Measurements from ENCODE around the gene LRRC75B.

LRRC75B gene

DNA sequence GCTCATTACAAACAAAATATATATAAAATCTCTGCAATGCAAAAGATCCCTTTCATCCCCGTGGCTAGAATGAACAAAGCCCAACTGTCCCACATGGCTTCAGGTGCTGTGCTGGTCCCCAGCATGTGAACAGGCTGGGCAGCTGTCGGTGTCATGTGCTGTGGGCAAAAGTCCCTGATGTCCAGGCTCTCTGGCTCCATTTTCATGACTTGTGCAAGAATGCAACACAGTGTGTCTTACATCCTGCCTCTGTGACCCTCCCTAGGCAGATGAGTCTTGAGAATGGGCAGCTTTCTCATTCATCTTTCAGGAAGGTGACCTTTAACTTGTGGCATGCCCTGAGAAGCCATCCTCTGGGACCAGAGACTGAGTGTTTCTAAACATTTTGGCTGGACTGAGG, 52.4 kb downstream of the LRRC75B start:
- no peaks in the 10 kb centered on the region for H3K9me3 ChIP-seq (ENCODE audit: control insufficient read depth, insufficient read depth, low read depth, low read length)
- no peak for TF ChIP-seq ZSCAN18 (tag by site-specific recombination; IDR thresholded peaks at IDR 0.05)
- H3K27ac ChIP-seq (ENCODE audit: extremely low read depth, low read depth, low read length): no peak overlapping the region
- peaks cover 24 to 59% of the 10 kb centered on the region in 2 experiments for H3K36me3 ChIP-seq (ENCODE audit: control insufficient read depth in 2 of 2, insufficient read depth in 1 of 2, low read length in 2 of 2)
- POLR2A ChIA-PET: interaction anchor here (2.5 kb wide), 1 partner anchor 15 kb away, joined by 10 read pairs; the partner anchor contains the start of gene GUCD1
- CTCF ChIA-PET: interaction anchor here (0.7 to 1.2 kb wide), 3 partner anchors 18 to 138 kb away, joined by 3 to 5 read pairs (median 4); no protein-coding TSS in a partner anchor
- no peaks in the 10 kb centered on the region for H3K4me1 ChIP-seq (ENCODE audit: control insufficient read depth, insufficient read depth, low read length)
- no peak overlapping the region for H3K4me3 ChIP-seq (ENCODE audit: low read depth, low read length)

DNA sequence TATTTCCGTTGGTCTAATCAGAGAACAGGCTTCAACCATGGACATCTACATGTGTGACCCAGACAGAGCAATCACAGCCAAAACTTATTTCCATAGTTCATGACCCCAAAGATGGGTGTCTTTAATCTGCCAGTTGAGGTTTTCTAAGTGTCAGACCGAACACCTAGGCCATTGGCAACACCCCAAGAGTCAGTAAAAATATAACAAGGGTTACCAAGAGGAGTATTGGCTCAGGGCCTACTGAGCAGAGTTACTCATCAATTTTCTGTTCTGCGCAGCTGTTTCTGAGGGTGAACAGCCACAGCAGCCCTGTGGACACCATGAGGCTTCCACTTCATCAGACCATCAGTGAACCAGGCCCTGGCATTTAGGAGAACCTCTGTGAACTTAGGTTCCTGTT, 56.8 kb downstream of the LRRC75B start:
- Histone ChIP-seq H3K9me3 (ENCODE audit: control insufficient read depth, insufficient read depth, low read depth, low read length) (no peaks in the 10 kb centered on the region), H3K27ac (ENCODE audit: extremely low read depth, low read depth, low read length) (no peak overlapping the region), H3K4me3 (ENCODE audit: low read depth, low read length) (no peak overlapping the region), H3K4me1 (ENCODE audit: control insufficient read depth, insufficient read depth, low read length) (no peaks in the 10 kb centered on the region), H3K36me3 (ENCODE audit: control insufficient read depth in 2 of 2, insufficient read depth in 1 of 2, low read length in 2 of 2) (peaks cover 4 to 17% of the 10 kb centered on the region in 2 experiments)
- ChIA-PET POLR2A (interaction anchor here (1.0 to 1.1 kb wide), 2 partner anchors 19 to 20 kb away, joined by 3 to 7 read pairs; partner anchors contain the start of gene GUCD1), CTCF (interaction anchor here (1.0 to 1.9 kb wide), 3 partner anchors 10 to 460 kb away, joined by 3 to 12 read pairs (median 5); no protein-coding TSS in a partner anchor)
- TF ChIP-seq KLF8 (tag by site-specific recombination; IDR thresholded peaks at IDR 0.05) (no peak), ZNF747 (tag by site-specific recombination; IDR thresholded peaks at IDR 0.05) (no peak), ZNF138 (tag by site-specific recombination; IDR thresholded peaks at IDR 0.05; ENCODE audit: borderline replicate concordance) (no peak), ZFP37 (tag by site-specific recombination; IDR thresholded peaks at IDR 0.05) (no peak), ZNF596 (tag by site-specific recombination; IDR thresholded peaks at IDR 0.05) (no peak), KLF16 (tag by site-specific recombination; IDR thresholded peaks at IDR 0.05) (no peak)
- TF ChIP-seq, protein P1, sequence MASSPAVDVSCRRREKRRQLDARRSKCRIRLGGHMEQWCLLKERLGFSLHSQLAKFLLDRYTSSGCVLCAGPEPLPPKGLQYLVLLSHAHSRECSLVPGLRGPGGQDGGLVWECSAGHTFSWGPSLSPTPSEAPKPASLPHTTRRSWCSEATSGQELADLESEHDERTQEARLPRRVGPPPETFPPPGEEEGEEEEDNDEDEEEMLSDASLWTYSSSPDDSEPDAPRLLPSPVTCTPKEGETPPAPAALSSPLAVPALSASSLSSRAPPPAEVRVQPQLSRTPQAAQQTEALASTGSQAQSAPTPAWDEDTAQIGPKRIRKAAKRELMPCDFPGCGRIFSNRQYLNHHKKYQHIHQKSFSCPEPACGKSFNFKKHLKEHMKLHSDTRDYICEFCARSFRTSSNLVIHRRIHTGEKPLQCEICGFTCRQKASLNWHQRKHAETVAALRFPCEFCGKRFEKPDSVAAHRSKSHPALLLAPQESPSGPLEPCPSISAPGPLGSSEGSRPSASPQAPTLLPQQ (tag by site-specific recombination; IDR thresholded peaks at IDR 0.05): no peak

All from HEK293 (cell line).